PC-3 (cell line): Measurements from ENCODE around the gene MAP3K20. TPM values are rescaled to one million over a fixed set of nuclear protein-coding genes. Genes with fewer than 3 reads are reported as not detected.

ENCODE experiments used
- ATAC-seq: fragments of 200-7000 bp; cut with Tn5 transposase; 2 replicates; pipeline ENCODE4 v1.9.1; 2020; ENCODE audit warnings: mild to moderate bottlenecking, moderate library complexity
- BruUV-seq: library from RNA; stranded (reverse); fragments of 400-500 nt; replicated peaks from 2 replicates; lab custom pipeline; 2021; lab: Mats Ljungman, UMichigan
- CTCF ChIA-PET: fragments of 300-600 bp; sonication (Branson Sonifier 250); formaldehyde crosslinking; loops from one replicate; lab custom pipeline; 2022; ENCODE audit warnings: antibody characterized with exemption; lab: Charles Lee
- POLR2A ChIA-PET: fragments of 300-600 bp; sonication (Branson Sonifier 250); formaldehyde crosslinking; loops from one replicate; lab custom pipeline; 2022; ENCODE audit warnings: antibody characterized with exemption; ENCODE audit not compliant: unreplicated experiment; lab: Charles Lee
- DNase-seq: peaks from one replicate; pipeline ENCODE4 v3.0.0-alpha.2; 2015
- H2AFZ ChIP-seq: fragments of 300-600 bp; sonication (generic); 2 replicates; pipeline ENCODE4 v1.6.0; 2016; ENCODE audit warnings: antibody characterized with exemption, low read length
- H3F3A ChIP-seq: fragments of 300-600 bp; sonication (generic); one replicate; pipeline ENCODE4 v1.6.0; 2017; ENCODE audit warnings: antibody characterized with exemption, low read length, control low read depth, mild to moderate bottlenecking; ENCODE audit not compliant: unreplicated experiment
- H3K27ac ChIP-seq: fragments of 300-600 bp; sonication (generic); 2 replicates; pipeline ENCODE4 v1.5.1; 2016; ENCODE audit warnings: mild to moderate bottlenecking, low read length
- H3K27me3 ChIP-seq: fragments of 300-600 bp; sonication (generic); 2 replicates; pipeline ENCODE4 v1.6.1; 2016; ENCODE audit warnings: low read length, mixed read lengths
- H3K36me3 ChIP-seq: fragments of 300-600 bp; sonication (generic); 2 replicates; pipeline ENCODE4 v1.6.1; 2016; ENCODE audit warnings: low read depth, mixed run types, low read length, mixed read lengths
- H3K4me1 ChIP-seq: fragments of 300-600 bp; sonication (generic); 2 replicates; pipeline ENCODE4 v1.5.1; 2016; ENCODE audit warnings: low read length; ENCODE audit not compliant: insufficient read depth
- H3K4me2 ChIP-seq: fragments of 300-600 bp; sonication (generic); 2 replicates; pipeline ENCODE4 v1.6.0; 2016; ENCODE audit warnings: low read length
- H3K4me3 ChIP-seq: fragments of 300-600 bp; sonication (generic); 2 replicates; pipeline ENCODE4 v1.5.1; 2016; ENCODE audit warnings: mild to moderate bottlenecking, low read length, mixed read lengths
- H3K79me2 ChIP-seq: fragments of 300-600 bp; sonication (generic); 2 replicates; pipeline ENCODE4 v1.6.1; 2017; ENCODE audit warnings: low read length, mixed read lengths
- H3K9ac ChIP-seq: fragments of 300-600 bp; sonication (generic); 2 replicates; pipeline ENCODE4 v1.6.0; 2016; ENCODE audit warnings: mild to moderate bottlenecking, low read length
- H3K9me2 ChIP-seq: fragments of 300-600 bp; sonication (generic); replicated peaks from 2 replicates; pipeline ENCODE4 v1.6.1; 2016; ENCODE audit warnings: mixed run types, low read length, mixed read lengths
- H3K9me3 ChIP-seq: fragments of 300-600 bp; sonication (generic); 2 replicates; pipeline ENCODE4 v1.6.1; 2016; ENCODE audit warnings: low read length, mixed read lengths
- H4K20me1 ChIP-seq: fragments of 300-600 bp; sonication (generic); 2 replicates; pipeline ENCODE4 v1.6.1; 2016; ENCODE audit warnings: low read length, mixed read lengths
- EZH2 ChIP-seq: fragments of 300-600 bp; sonication (generic); IDR thresholded peaks from one replicate; pipeline ENCODE4 v1.6.1; 2017; ENCODE audit warnings: antibody characterized with exemption, mild to moderate bottlenecking, low read length; ENCODE audit not compliant: unreplicated experiment
- EZH2phosphoT487 ChIP-seq: fragments of 300-600 bp; sonication (generic); IDR thresholded peaks from 2 replicates; pipeline ENCODE4 v1.6.1; 2018; ENCODE audit warnings: mild to moderate bottlenecking, antibody characterized with exemption, low read length, borderline replicate concordance
- intact Hi-C: fragments of 100-400 bp; cut with micrococcal nuclease; formaldehyde crosslinking; loops from 2 replicates; pipeline ENCODE4 v1.9.0; 2023
- total RNA-seq: library from RNA; depleted of rRNA; stranded (reverse); fragments of >200 nt; gene quantifications from 2 replicates; pipeline ENCODE4 v1.2.3, GENCODE V29; 2014
- TF ChIP-seq, protein P1 (sequence below): fragments of 300-600 bp; sonication (generic); conservative IDR thresholded peaks from 2 replicates; pipeline ENCODE4 v1.5.1; 2017; ENCODE audit warnings: antibody characterized with exemption, low read depth, mild to moderate bottlenecking, low read length

The MAP3K20 gene
- total RNA-seq, 1 experiment from 2014 or later: 29.8 TPM

DNA sequence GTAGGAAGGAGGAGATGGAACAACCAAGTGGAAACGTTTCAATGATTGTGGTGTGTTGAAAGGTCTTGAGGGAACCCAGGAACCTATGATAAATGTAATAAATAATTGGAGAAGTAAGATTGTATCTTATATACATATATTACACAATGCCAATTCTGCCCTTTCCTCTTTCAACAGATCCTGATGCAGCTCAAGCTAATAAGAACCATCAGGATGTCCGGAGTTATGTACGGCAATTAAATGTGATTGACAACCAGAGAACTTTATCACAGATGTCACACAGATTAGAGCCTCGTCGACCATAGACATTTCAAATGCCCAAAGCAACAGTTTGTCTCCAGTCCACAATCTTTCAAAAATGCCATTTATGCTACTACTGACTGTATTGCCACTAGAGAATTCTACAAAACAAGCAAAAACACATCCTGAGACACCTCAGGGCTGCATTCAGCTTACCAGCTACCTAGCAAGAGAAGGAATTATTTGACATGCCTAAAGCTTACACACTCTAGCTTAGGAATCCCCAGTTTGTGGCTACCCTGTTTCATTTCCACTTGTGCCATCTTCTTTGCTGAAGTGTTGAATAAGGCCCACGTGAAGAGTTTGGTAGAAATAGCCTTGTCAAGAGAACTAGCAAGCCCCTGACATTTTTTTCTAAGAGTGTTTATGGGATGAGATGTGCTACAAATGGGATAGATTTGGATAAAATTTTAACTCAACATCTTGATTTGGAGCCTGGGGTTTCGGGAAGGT lies 24.0 kb upstream of the MAP3K20 start:
- no peaks in the 10 kb centered on the region for H3F3A ChIP-seq
- H3K9me2 ChIP-seq: no peaks in the 10 kb centered on the region
- intact Hi-C loops: no loop called here
- ATAC-seq (no peak), DNase-seq (peak; percentile 44)
- no peaks in the 10 kb centered on the region for H3K9me3 ChIP-seq
- H3K27ac ChIP-seq: peak overlapping the region; percentile 23; the same call in 1 of the 2 replicates
- no peak overlapping the region for H3K4me3 ChIP-seq
- H3K27me3 ChIP-seq: no peaks in the 10 kb centered on the region
- H3K4me1 ChIP-seq: peaks cover 60% of the 10 kb centered on the region
- no peak for TF ChIP-seq EZH2phosphoT487
- no peak for TF ChIP-seq EZH2
- TF ChIP-seq, protein P1, sequence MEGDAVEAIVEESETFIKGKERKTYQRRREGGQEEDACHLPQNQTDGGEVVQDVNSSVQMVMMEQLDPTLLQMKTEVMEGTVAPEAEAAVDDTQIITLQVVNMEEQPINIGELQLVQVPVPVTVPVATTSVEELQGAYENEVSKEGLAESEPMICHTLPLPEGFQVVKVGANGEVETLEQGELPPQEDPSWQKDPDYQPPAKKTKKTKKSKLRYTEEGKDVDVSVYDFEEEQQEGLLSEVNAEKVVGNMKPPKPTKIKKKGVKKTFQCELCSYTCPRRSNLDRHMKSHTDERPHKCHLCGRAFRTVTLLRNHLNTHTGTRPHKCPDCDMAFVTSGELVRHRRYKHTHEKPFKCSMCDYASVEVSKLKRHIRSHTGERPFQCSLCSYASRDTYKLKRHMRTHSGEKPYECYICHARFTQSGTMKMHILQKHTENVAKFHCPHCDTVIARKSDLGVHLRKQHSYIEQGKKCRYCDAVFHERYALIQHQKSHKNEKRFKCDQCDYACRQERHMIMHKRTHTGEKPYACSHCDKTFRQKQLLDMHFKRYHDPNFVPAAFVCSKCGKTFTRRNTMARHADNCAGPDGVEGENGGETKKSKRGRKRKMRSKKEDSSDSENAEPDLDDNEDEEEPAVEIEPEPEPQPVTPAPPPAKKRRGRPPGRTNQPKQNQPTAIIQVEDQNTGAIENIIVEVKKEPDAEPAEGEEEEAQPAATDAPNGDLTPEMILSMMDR: no peak
- no TSS peak for BruUV-seq
- H4K20me1 ChIP-seq: no peaks in the 10 kb centered on the region
- no peak overlapping the region for H2AFZ ChIP-seq
- H3K36me3 ChIP-seq: no peaks in the 10 kb centered on the region
- H3K79me2 ChIP-seq: no peaks in the 10 kb centered on the region
- H3K9ac ChIP-seq: no peak overlapping the region
- H3K4me2 ChIP-seq: no peak overlapping the region
- CTCF ChIA-PET: no interaction called here
- POLR2A ChIA-PET: no interaction called here

DNA sequence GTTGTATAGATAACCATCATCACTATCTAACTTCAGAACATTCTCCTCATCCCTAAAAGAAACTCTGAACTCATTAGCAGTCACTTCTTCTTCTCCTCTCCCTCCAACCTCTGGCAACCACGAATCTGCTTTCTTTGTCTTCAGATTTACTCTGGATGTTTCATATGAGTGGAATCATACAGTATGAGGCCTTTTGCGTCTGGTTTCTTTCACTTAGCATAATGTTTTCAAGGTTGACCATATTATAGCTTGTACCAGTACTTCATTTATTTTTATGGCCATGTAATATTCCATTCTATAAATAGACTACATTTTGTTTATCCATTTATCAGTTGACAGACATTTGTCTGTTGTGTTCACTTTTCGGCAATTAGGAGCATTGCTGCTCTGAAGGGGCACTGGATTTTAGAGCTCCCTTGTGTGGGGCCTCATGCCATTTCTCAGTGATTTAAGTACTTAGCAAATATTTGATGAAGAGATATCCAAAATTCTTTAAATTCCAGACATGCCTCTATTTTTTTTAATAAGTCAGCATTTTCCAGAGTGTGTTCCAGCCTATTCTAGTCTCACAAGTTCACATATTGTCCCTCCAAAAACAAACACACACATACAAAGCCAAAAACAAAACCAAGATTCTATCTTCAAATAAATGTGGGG lies 22.5 kb upstream of the MAP3K20 start:
- TF ChIP-seq EZH2 (no peak), EZH2phosphoT487 (no peak)
- TF ChIP-seq, protein P1: no peak
- Histone ChIP-seq H3K9me3 (no peaks in the 10 kb centered on the region), H3K79me2 (no peaks in the 10 kb centered on the region), H3F3A (no peaks in the 10 kb centered on the region), H3K4me3 (no peak overlapping the region), H3K36me3 (no peaks in the 10 kb centered on the region), H2AFZ (no peak overlapping the region), H3K27me3 (no peaks in the 10 kb centered on the region), H4K20me1 (no peaks in the 10 kb centered on the region), H3K9ac (no peak overlapping the region), H3K27ac (no peak overlapping the region), H3K4me2 (peak overlapping the region; percentile 36), H3K9me2 (no peaks in the 10 kb centered on the region), H3K4me1 (peaks cover 52% of the 10 kb centered on the region)
- BruUV-seq: no TSS peak
- POLR2A ChIA-PET: interaction anchor here (0.6 kb wide), 1 partner anchor 22 kb away, joined by 3 read pairs; no protein-coding TSS in a partner anchor
- CTCF ChIA-PET: no interaction called here
- ATAC-seq (no peak; the same call in 1 of the 2 replicates), DNase-seq (peak; percentile 66)
- intact Hi-C loops: no loop called here

DNA sequence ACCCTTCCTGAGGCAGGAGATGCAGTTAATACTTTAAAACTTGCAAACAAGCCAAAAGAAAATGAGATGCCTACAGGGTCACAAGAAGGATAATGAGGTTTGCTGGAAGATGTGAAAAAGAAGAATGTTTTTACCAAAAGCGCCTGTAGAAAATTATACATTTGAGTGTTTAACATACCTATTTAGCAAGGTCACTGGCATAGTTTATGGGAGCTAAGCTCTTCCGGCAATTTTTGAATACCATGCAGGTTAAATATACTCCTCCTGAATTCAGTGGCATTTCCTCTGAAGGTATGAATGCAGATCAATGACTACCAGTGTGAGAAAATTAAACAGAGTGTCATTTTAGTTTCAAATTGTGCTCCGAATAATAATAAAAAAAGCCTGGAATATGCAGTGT lies 21.2 kb upstream of the MAP3K20 start:
- ATAC-seq: no peak
- no peak overlapping the region for H3K27ac ChIP-seq
- H3K4me2 ChIP-seq: no peak overlapping the region

More for the DNA sequence above, 21.2 kb upstream of the MAP3K20 start:
- Histone ChIP-seq H4K20me1 (no peaks in the 10 kb centered on the region), H3K36me3 (no peaks in the 10 kb centered on the region), H3K4me3 (no peak overlapping the region), H3F3A (no peaks in the 10 kb centered on the region), H3K4me1 (peaks cover 46% of the 10 kb centered on the region), H3K9ac (no peak overlapping the region), H3K9me2 (no peaks in the 10 kb centered on the region), H3K79me2 (no peaks in the 10 kb centered on the region), H3K9me3 (no peaks in the 10 kb centered on the region), H2AFZ (0 out of 2 replicates have a peak overlapping the region, but pooled peaks have one; percentile 6), H3K27me3 (no peaks in the 10 kb centered on the region)
- peak; percentile 15 for DNase-seq
- CTCF ChIA-PET: no interaction called here
- POLR2A ChIA-PET: no interaction called here
- no TSS peak for BruUV-seq
- TF ChIP-seq EZH2phosphoT487: no peak
- TF ChIP-seq EZH2: no peak
- TF ChIP-seq, protein P1: no peak
- intact Hi-C loops: no loop called here
